ENCODE data around the gene INTS1. TPM values are rescaled to one million over a fixed set of nuclear protein-coding genes. Genes with fewer than 3 reads are reported as not detected.

INTS1 gene
- total RNA-seq, 1 experiment from 2014 or later: 161 TPM

GRCh38 chr7:1550846-1551155 is 46.6 kb upstream of the INTS1 start:
- no peaks in the 10 kb centered on the region for H3K36me3 Mint-ChIP-seq
- DNase-seq (ENCODE audit: low spot score): no peak
- ATAC-seq: no peak
- peaks cover 3% of the 10 kb centered on the region; the same call in 1 of the 2 replicates for H3K4me1 Mint-ChIP-seq
- no peaks in the 10 kb centered on the region for H3K9me3 Mint-ChIP-seq
- H3K27me3 Mint-ChIP-seq (ENCODE audit: low read depth): no peaks in the 10 kb centered on the region
- ChIA-PET POLR2A (no interaction called here), CTCF (interaction anchor here (0.9 kb wide), 1 partner anchor 8 kb away, joined by 3 read pairs; no protein-coding TSS in a partner anchor)
- no peak overlapping the region for H3K27ac Mint-ChIP-seq
- TF ChIP-seq ESRRA (CRISPR knock-in tag; IDR thresholded peaks at IDR 0.05; ENCODE audit: borderline replicate concordance): no peak
- TF ChIP-seq CDX4 (CRISPR knock-in tag; IDR thresholded peaks at IDR 0.05; ENCODE audit: borderline replicate concordance): no peak
- no peak for TF ChIP-seq ZNF425 (CRISPR knock-in tag; conservative IDR thresholded peaks at IDR 0.05)
- TF ChIP-seq ZNF121 (CRISPR knock-in tag; IDR thresholded peaks at IDR 0.05): no peak
- TF ChIP-seq CREB1 (CRISPR knock-in tag; IDR thresholded peaks at IDR 0.05): no peak
- TF ChIP-seq NFATC4 (CRISPR knock-in tag; IDR thresholded peaks at IDR 0.05): no peak
- no peak for TF ChIP-seq NR1H2 (CRISPR knock-in tag; IDR thresholded peaks at IDR 0.05)
- TF ChIP-seq ARID4B (CRISPR knock-in tag; IDR thresholded peaks at IDR 0.05; ENCODE audit: borderline replicate concordance): no peak
- TF ChIP-seq ZBTB21 (CRISPR knock-in tag; IDR thresholded peaks at IDR 0.05; ENCODE audit: borderline replicate concordance): no peak
- no peak overlapping the region for H3K4me3 Mint-ChIP-seq

GRCh38 chr7:1550005-1550845 is 46.0 kb upstream of the INTS1 start:
- peaks cover under 1% of the 10 kb centered on the region; the same call in 1 of the 2 replicates for H3K4me1 Mint-ChIP-seq
- no peaks in the 10 kb centered on the region for H3K36me3 Mint-ChIP-seq
- no peak for ATAC-seq
- H3K27me3 Mint-ChIP-seq (ENCODE audit: low read depth): no peaks in the 10 kb centered on the region
- no peak for DNase-seq (ENCODE audit: low spot score)
- no peaks in the 10 kb centered on the region for H3K9me3 Mint-ChIP-seq
- H3K27ac Mint-ChIP-seq: no peak overlapping the region
- ChIA-PET CTCF (interaction anchor here (0.9 to 1.1 kb wide), 2 partner anchors 8 to 76 kb away, joined by 3 to 5 read pairs; no protein-coding TSS in a partner anchor), POLR2A (no interaction called here)
- H3K4me3 Mint-ChIP-seq: no peak overlapping the region
- TF ChIP-seq MYBL2 (CRISPR knock-in tag; IDR thresholded peaks at IDR 0.05) (no peak), ARID4B (CRISPR knock-in tag; IDR thresholded peaks at IDR 0.05; ENCODE audit: borderline replicate concordance) (no peak), ZNF232 (CRISPR knock-in tag; IDR thresholded peaks at IDR 0.05) (no peak), PRDM15 (CRISPR knock-in tag; IDR thresholded peaks at IDR 0.05) (no peak), IRF1 (CRISPR knock-in tag; IDR thresholded peaks at IDR 0.05) (no peak), GTF2I (CRISPR knock-in tag; conservative IDR thresholded peaks at IDR 0.05) (no peak), ZNF416 (CRISPR knock-in tag; IDR thresholded peaks at IDR 0.05) (no peak), TEAD1 (CRISPR knock-in tag; IDR thresholded peaks at IDR 0.05) (no peak)
